NCI-H446 (cell line): ENCODE data around the gene TSHZ2.

Source experiments
- DNase-seq, 2 experiments: peaks; one replicate each; lab custom pipeline; 2025; lab: John Stamatoyannopoulos, UW

Gene TSHZ2

GRCh38 chr20:53283597-53283996 lies 311.4 kb downstream of the TSHZ2 start:
- DNase-seq: no peak

GRCh38 chr20:53284256-53284655 lies 312.1 kb downstream of the TSHZ2 start:
- no peak for DNase-seq

- no peak for DNase-seq
Observed at GRCh38 chr20:53284696-53285095, 312.5 kb downstream of the TSHZ2 start.

GRCh38 chr20:53287357-53288042 lies 315.3 kb downstream of the TSHZ2 start:
- no peak for DNase-seq

- no peak for DNase-seq
Observed at GRCh38 chr20:53291548-53291947, 319.4 kb downstream of the TSHZ2 start.

- no peak for DNase-seq
Observed at GRCh38 chr20:53292347-53292746, 320.2 kb downstream of the TSHZ2 start.

GRCh38 chr20:53294804-53295203 lies 322.6 kb downstream of the TSHZ2 start:
- DNase-seq: no peak

- DNase-seq: no peak
Observed at GRCh38 chr20:53296025-53296424, 323.9 kb downstream of the TSHZ2 start.

- no peak for DNase-seq
Observed at GRCh38 chr20:53296451-53297153, 324.4 kb downstream of the TSHZ2 start.

- DNase-seq: no peak
Observed at GRCh38 chr20:53297154-53297529, 325.0 kb downstream of the TSHZ2 start.

GRCh38 chr20:53298260-53298659 lies 326.1 kb downstream of the TSHZ2 start:
- no peak for DNase-seq

GRCh38 chr20:53298911-53299310 lies 326.8 kb downstream of the TSHZ2 start:
- DNase-seq: peak; percentile 40 to 67

GRCh38 chr20:53299831-53300230 lies 327.7 kb downstream of the TSHZ2 start:
- DNase-seq: peak; percentile 23 to 24

- no peak for DNase-seq
Observed at GRCh38 chr20:53301869-53302268, 329.7 kb downstream of the TSHZ2 start.

- DNase-seq: no peak
Observed at GRCh38 chr20:53302695-53303412, 330.7 kb downstream of the TSHZ2 start.

- DNase-seq: no peak
Observed at GRCh38 chr20:53303413-53303760, 331.2 kb downstream of the TSHZ2 start.

GRCh38 chr20:53304146-53304545 lies 332.0 kb downstream of the TSHZ2 start:
- no peak for DNase-seq

- DNase-seq: peak in 1 of 2 experiments; percentile 29
Observed at GRCh38 chr20:53306192-53306805, 334.1 kb downstream of the TSHZ2 start.

GRCh38 chr20:53307964-53308597 lies 335.9 kb downstream of the TSHZ2 start:
- no peak for DNase-seq

- no peak for DNase-seq
Observed at GRCh38 chr20:53309515-53309914, 337.4 kb downstream of the TSHZ2 start.

GRCh38 chr20:53312957-53313356 lies 340.8 kb downstream of the TSHZ2 start:
- DNase-seq: no peak
